T-helper 2 cell treated with Interferon-gamma antibody and Interleukin-4, amounts not matched to agents 100 ng/mL and 5 ng/mL, for 36 hours (primary cell): ENCODE measurements around the gene NPTXR. TPM values are rescaled to one million over a fixed set of nuclear protein-coding genes. Genes with fewer than 3 reads are reported as not detected.

Source experiments
- intact Hi-C: fragments of 100-400 bp; cut with micrococcal nuclease; formaldehyde crosslinking; loops from one replicate; pipeline ENCODE4 v1.15.1; 2023
- total RNA-seq: library from RNA; stranded (reverse); gene quantifications from 2 replicates; pipeline ENCODE4 v1.2.3, GENCODE V29; 2022

Gene NPTXR
- total RNA-seq, 1 donor from 2014 or later: 0.93 TPM

DNA sequence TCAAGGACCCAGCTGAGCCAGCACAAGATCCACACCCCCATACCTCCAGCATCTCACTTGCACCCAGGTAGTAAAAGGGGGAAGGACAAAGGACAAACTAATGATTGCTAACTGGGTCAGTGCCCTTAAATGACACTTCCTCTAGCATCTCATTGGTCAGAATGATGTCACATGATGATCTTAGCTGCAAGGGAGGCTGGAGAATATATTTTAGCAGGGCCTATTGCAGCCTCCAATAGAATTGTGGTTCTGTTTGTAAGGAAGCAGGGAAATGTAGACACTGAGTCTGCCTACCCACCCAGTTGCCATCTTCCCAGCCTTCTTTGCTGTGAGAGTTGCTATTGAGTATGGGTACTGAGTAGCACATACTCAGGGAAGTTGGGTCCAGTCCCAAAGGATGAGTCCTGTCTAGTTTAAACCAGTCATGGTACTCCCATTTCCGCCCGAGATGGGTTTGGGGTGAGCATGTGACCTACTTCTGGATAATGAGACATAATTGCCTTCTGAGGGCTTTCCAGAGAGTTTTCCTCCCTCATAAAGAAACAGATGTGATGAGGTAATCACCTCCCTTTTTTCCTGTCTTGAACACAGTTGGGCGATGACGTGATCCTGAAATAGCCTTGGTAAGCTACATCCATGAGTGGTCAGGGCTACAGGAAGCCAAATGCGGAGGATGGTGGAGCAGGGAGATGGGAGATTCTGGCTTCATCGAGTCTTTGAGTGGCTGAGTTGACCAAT lies 44.4 kb downstream of the NPTXR start:
- intact Hi-C loops: no loop called here

DNA sequence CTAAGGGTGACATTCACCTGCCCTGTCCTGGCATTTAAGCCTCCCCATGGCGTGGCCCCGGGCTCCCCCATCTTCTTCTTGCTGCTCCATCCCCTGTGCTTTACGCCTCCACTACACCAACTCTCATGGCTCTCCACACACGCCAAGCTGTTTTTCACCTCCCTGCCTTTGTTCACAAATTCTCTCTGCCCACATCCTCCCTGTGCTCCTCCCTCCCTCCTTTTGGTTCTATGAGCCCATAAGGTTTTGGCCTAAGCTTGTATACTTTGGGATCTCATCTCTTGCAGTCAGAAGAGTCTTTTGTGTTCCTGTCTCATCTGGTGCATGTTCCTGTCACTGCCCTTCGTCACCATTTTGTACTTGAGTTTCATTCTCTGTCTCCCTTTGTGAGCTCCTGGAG lies 45.3 kb downstream of the NPTXR start:
- intact Hi-C loops: no loop called here

DNA sequence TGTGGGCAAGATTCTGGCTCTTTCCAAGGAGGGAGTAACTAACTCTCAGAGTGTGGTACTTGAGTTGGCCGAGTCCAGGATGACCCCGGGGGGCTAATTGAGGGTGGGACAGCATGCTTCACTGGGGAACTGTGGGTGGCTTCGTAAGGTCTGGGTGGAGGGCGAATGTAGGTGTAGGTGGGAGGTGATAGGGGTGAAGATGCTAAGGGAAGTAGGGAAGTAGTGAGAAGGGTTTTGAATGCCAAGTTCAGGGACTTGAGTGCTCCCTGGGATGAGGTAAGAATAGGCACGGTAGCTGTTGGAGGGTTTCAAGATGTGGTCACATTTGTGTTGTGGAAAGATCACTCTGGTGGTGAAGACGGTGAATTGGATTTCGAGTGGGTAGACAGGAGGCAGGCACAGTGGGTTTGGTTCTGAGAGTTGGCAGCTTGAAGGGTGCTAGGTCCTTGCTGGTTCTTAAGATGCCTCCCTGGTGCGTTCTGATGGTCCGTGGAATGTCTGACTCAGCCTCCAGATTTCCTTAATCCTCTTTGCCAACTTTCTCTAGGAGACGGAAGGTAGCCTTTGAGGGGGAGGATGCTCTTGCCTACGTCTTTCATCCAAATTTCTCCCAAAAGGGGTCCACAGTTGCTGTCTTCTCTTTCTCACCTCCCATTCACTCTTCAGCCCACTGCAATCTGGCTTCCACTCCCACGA lies 47.4 kb downstream of the NPTXR start:
- intact Hi-C loops: no loop called here

DNA sequence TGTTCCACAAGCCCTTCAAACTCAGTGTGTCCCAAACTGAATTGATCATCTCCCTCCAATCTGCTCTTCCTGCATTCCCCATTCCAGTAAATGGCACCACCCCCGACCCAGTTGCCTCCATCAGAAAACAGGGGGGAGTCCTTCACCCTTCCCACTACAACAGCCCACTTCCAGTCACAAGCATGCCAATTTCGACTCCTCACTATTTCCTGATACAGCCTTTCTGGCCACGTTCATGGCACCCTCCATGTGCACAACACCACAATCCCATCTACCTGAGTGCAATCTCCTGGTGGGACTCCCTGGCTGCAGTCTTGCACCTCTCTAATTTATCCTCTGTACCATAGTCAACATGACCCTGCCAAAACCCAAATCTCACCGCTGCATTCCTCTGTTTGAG lies 48.3 kb downstream of the NPTXR start:
- intact Hi-C loops: no loop called here

DNA sequence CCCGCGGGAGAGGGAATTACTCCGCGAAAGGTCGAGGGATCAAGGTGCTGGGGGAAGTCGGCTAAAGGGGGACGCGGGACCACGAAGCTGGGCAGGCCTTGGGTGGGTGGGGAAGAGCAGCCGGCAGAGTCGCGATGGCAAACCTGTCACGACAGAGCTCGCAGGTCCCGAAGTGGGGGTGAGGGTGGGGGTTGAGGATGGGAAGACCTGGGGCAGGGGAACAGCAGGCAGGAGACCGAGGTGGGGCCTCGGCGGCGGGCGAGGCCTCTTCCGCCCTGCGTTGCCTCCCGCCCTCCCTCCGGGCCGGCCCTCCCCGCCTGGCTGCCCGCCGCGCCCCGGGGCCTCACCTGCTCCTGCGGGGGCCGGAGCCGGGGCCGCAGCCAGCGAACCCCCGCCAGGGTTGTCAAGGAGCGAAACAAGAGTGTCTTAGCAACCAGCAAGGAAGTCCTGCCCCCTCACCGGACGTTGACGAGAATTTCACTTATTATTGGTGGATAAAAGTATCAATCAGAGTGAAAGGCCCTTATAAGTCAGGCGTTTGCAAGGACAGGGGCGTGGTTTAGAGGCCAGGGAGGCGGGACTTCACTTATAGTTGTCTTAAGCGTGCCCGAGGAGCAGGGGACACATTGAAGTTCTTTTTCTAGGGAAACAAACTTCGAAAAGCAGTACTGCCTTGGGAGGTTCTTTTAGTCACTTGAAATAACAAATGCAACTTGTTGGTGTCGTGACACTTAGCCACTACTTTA lies 49.9 kb downstream of the NPTXR start, which contains the start of gene DNAL4:
DNAL4 (minus strand) TSS at position 423 of the 746 bp plus-strand sequence. CDS start 11,412 bp downstream, outside the sequence.
- intact Hi-C loops: loop anchor here (5.0 kb wide), 1 partner anchor 37 kb away; the partner anchor contains the start of gene SUN2

DNA sequence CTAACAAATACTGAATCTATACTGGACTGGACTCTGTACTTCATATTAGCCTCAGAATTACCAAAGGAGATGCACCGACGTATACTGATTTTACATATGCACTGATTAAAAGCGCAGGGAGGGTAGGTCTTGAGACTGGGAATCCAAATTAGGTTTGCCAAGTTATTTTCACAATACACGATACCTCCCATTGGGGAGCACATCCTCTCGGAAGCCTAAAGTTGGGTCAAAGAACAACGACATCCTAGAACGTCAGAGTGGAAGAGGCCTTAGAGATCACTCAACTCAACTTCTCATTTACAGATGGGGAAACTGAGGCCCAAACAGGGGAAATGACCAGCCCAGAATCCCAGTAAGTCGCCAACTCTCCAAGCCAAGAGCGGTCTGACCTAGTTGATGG lies 50.5 kb downstream of the NPTXR start:
- intact Hi-C loops: loop anchor here (5.0 kb wide), 1 partner anchor 36 kb away; the partner anchor contains the start of gene SUN2

DNA sequence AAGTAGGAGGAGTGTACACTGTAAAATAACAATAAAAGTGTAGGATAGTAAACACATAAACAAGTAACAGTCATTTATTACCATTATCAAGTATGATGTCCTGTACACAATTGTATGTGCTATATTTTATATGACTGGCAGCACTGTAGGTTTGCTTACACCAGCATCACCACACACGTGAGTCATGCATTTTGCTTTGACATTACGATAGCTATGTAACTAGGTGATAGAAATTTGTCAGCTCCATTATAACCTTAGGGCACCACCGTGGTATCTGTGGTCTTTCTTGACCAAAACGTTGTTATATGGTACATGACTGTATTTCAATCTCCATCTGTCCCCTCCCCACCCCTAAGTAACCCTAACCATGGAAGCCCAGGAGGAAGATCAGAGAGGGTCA lies 51.0 kb downstream of the NPTXR start:
- intact Hi-C loops: loop anchor here (5.0 kb wide), 1 partner anchor 36 kb away; the partner anchor contains the start of gene SUN2

DNA sequence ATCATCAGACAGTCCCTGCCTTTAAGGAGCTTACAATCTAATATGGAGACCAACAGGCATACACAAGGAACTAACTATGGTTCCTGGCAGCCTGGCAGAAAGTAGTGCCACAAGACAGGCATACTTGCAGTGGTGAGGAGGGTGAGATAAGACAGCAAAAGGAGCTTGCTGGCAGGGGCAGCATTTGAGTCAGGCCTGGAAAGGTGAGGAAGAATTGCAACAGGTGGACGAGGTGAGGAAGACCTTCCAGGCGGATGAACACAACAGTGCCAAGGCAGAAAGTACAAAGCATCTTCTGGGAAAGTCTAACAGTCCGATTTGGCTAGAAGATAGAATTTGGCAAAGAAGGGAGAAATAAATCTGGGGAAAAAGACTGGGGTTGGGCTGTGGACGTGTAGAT lies 54.2 kb downstream of the NPTXR start:
- intact Hi-C loops: loop anchor here (5.0 kb wide), 1 partner anchor 32 kb away; the partner anchor contains the start of gene SUN2

DNA sequence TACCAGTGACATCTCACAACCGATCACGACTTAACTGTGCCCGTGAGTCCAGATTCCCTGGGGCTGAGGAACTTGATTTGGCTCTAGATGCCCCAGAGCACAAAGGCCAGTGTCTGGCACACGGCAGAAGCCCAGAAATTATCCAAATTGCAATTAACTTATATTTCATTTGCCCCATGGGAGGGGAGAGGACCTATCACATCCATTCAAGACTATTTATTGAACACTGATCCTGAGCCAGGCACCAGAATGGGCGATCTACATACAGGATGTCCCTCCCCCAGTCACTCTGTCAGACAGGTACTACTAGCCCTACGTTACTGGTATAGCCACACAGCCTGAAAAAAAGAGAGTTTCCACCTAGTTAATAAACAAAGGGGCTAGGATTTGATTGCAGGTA lies 55.0 kb downstream of the NPTXR start:
- intact Hi-C loops: no loop called here

DNA sequence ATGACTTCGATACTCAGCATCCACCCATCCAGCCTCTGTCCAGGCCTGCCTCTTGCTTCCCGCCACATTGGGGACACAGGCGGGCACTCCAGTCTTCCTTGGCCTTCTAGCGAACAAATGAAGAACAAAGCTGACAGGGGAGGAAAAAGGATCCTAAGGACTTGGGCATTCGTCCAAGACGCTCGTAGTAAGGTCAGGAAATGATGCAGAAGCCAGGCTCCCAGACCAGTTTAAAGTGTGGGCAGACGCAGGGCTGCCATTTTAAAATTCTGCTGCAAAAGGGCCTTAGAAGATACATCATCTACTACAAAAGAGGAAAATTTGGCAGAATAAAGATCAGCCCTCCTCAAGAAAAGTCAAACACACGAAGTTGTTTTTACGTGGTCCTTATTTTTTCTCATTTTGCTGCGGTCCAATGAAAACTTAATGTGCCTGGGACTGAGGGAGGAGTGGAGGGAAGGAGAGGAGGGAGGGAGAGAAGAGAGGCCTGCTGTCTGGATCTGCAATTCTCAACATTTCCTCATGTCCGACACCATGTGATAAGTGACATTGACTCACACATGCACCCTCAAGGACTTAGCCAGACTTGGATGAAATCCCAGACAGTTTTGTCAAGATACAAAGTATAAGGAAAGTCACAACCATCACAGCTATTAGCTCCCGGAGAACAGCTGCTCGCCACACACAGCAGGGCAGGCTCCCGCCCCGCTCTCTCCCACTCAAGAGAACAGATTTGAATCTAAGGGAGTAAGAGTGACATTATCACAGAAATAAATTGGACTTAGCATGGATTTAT lies 55.6 kb downstream of the NPTXR start:
- intact Hi-C loops: no loop called here

DNA sequence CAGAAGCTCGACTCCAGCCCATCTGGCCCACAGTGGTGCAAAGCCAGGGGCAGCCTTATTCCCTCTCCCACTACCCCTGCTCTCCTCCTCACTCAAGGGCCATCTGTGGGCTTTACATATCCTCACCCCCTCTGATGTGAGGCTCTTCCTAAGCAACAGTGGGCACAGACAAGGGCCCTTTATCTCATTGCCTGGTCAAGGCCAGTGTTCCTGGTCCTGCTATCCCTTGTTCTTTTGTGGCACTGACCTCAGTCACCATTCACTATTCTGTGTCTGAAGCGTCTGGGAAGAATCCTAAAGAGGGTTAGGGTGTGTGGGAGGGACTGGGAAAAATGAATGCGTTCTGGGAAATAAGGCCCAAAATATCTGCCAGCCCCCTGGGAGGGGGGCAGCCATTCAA lies 57.2 kb downstream of the NPTXR start:
- intact Hi-C loops: no loop called here

DNA sequence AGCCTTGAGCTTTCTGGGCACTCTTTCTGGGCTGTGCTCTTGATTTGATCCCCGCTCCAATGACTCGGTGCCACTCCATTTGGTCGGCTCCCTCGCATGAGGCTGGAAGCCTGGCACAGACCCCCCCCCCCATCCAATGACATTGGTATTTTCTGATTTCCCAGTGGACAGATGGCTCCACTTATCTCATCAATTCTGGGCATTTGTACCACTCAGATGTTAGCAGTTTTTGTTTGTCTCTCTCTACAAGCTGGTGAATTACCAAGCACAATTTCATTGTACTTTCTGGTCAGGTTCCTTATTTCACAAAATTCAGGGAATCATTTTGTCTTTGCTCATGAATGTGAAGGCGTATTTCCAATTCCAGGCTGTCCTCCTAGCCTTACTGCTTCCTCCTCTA lies 59.0 kb downstream of the NPTXR start:
- intact Hi-C loops: no loop called here

DNA sequence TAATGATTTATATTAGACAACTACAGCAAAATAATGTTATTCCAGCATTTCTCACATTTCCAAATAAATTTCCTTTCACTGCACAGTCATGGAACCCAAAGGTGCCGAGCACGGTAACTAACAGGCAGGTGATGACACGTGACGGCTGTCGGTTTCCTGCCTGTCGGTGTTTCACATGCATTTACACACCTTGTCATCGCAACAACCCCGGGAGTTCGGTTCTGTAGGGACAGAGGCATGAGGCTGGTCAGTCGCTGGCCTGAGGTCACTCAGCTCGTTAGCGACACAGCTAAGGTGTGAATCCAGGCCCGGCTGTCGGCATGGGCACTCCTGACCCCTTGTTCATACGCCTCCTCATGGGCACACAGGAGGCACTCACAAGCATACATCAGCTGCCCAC lies 59.8 kb downstream of the NPTXR start:
- intact Hi-C loops: no loop called here

DNA sequence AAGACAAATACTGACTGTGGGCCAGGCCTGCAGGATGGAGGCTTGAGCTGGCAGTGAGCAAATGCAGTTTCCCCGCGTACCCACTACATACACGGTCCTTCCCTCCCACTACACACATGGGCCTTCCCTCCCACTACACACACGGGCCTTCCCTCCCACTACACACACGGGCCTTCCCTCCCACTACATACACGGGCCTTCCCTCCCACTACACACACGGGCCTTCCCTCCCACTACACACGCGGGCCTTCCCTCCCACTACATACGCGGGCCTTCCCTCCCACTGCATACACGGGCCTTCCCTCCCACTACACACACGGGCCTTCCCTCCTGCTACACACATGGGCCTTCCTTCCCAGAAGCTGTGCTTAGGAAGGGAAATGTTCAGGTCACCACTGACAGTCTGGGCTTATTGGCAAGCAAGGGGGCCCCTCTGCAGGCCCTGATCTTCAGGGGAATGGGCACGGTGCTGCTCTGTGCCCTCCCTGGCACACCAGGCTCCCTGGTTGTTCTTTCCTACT lies 60.7 kb downstream of the NPTXR start:
- intact Hi-C loops: no loop called here

DNA sequence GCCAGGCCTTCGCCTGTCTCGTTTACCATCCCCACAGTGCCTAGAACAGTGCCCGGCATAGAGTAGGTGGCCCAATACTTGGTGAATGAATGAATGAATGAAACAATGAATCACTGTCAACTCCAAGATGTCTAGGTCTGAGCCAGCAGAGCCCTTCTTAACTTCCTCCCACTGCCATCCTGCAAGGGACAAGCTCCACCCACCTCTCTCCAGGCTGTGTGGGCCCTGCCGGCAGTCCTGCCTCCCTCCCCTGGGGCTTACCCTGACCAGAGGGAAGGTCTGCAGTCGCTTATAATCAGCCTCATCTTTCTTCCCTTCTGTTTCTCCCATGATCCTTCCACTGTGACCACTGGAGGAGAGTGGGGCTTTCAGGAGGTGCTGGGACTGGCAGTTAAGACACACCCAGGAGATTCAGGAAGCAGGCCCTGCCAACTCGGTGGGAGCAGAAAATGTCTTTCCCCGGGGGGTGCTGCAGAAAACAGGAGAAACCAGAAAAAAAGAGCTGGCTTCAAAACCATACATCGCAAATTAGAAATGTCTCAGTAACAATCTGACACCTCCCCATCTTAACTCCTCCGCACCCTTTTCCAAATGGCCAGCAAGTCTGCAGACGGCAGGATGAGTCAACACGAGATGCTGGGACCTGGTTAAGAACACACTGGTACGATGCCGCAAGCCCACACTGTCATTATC lies 61.3 kb downstream of the NPTXR start:
- intact Hi-C loops: no loop called here

DNA sequence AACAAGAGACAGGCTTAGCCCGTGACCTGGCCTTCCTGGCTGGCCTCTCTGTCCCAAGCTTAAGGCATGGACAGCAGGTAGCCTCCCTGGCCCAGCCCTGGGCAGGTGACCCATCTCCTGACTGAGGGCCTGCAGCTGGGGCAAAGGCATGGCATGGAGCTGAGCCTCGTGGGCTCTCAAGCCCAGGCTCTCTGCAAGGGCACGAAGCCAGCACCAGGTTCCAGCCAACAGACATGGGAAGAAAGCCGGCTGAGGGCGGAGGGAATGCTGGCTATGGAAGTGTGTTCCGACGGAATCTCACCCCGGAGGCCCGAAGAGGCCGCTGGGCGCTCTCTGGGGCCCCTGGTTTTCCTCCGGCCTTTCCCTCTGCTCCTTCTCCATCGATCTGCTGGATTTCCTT lies 62.8 kb downstream of the NPTXR start:
- intact Hi-C loops: no loop called here

DNA sequence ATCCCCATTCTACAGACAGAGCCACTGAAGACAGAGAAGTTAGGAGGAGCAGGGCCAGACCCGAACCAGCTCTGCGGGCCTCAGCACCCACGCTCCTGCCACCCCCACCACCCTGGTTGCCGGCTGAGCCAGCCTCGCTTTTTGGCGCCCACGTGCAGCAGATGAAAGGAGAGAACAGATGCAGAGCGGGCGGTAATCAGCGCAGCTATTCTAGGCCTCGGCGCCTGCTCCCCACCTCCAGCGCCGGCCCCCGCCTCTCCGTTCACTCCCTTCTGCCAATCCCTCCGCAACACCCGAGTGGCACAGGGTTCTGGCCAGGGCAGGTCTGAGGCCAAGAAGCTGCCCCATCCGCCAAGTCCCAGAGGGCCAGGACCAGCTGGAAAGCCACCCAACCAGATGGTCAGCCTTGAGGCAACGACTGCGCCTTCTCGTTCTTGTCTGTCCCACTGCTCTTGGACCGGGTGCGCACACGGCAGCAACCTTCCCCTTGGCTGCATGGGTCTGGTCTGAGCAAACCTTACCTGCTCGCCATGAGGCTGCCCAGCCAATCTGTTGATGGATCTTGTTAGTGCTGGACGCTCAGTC lies 66.6 kb downstream of the NPTXR start:
- intact Hi-C loops: no loop called here

DNA sequence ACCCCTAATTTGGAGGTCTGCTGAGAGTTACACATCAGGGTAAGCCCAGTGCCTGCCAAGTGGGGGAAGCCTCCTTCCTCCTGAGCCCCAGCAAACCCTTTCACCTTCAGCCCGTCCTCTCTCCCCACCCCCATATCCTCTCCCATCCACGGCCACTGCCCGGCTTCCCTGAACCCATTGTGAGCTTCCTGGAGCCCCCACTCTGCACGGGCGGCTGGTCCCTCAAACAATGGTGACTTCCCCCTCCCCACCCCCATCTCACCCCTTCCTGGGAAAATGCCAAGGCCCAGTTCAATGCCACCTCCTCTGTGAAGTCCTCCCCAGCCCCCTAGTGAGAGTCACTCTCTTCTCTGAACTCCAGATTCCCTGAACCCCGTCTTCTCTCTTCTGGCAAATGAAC lies 67.7 kb downstream of the NPTXR start:
- intact Hi-C loops: no loop called here

DNA sequence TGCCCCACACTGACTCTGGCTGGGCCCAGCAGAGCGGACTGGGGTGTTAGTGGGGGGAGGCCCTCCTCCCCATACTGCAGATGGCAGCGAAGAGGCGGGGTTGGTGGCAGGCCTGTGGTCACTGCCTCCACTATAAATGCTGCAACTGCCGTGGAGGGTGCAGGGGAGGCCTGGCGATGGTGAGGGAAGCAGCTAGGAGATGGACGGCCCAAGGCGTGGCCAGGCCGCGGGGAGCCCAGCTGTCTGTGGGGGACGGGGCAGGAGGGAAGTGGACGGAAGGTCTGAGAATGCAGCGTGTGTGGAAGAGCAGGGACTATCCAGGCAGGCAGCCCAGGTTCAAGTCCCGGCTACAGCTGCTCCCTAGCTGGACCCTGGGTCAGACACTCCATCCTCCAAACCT lies 68.2 kb downstream of the NPTXR start:
- intact Hi-C loops: no loop called here
